ENCODE results near the gene FLOT1. TPM values are rescaled to one million over a fixed set of nuclear protein-coding genes. Genes with fewer than 3 reads are reported as not detected.

The FLOT1 gene
- total and polyA plus RNA-seq, 4 donors: 153 to 222 (median 192) TPM

DNA sequence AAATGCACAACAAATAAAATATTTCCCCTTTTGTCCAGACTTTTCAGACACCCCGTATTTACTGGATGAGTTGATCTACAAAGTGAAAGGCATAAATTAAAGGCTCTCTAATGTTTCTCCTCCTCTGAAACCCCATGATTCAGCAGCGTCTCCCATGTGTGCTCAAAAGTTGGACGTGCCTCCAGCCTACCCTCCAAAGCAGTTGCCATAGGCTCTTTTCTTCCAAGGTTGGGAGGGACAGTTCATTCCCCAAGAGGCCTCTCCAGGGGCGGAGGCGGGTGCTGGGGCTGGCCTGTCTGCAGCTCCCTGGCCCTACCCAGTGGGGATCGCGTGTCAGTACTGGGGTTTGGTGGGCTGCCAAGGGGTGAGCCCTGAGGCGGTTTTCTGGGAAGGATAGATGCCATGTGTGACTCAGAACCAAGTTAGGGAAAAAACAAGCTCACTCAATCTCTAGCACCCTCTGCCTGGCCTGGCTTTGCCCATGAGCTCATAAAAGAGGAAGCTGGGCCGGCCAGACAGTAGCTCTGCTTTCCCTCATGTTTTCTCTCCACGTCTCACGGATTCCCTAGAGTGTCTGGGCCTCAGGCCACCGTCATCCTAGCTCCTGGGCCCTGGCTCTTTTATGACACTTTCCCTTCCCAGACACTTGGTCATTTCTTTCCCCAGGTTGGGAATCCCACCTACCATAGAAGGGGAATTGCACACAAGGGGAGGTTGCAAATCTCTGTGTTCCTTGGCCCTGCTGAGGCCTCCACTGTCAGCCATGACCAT, 9.9 kb upstream of the FLOT1 start:
- Histone ChIP-seq H3K27ac (ENCODE audit: low read depth in 1 of 2, low read length in 2 of 2) (peak overlapping the region; percentile 95 to 98), H3K36me3 (ENCODE audit: control insufficient read depth in 1 of 2, insufficient read depth in 2 of 2, low read length in 1 of 2) (no peaks in the 10 kb centered on the region), H3K4me3 (ENCODE audit: low read length in 2 of 2) (no peak overlapping the region), H3K4me1 (ENCODE audit: control insufficient read depth in 1 of 2, insufficient read depth in 2 of 2, low read length in 2 of 2) (no peaks in the 10 kb centered on the region), H3K27me3 (ENCODE audit: control insufficient read depth in 1 of 2, insufficient read depth in 2 of 2, low read length in 1 of 2) (no peaks in the 10 kb centered on the region), H3K9me3 (ENCODE audit: control insufficient read depth, low read length) (no peaks in the 10 kb centered on the region)
- intact Hi-C loops (cut with DNase I): loop anchor here (1.0 to 2.0 kb wide), 2 partner anchors 28 to 29 kb away; no protein-coding TSS in a partner anchor
- WGBS, 2 donors: 1 to 4% methylated on average over 12 of the region's 12 CpGs
- DNase-seq: peak; percentile 99
- ATAC-seq (ENCODE audit: low FRiP score): peak; percentile 96

DNA sequence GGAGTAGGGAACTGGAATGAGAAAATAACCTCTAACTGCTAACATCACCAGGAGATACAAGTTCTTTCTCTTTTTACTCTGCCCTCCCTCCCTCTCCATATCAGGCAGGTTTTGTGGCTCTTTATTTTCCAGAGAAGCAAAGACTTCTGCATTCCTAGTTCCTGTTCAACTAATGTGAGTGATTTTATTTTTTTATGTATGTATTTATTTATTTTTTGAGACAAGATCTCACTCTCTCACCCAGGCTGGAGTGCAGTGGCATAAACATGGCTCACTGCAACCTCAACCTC, 7.8 kb upstream of the FLOT1 start:
- H3K4me1 ChIP-seq (ENCODE audit: control insufficient read depth in 1 of 2, insufficient read depth in 2 of 2, low read length in 2 of 2): no peaks in the 10 kb centered on the region
- no peaks in the 10 kb centered on the region for H3K36me3 ChIP-seq (ENCODE audit: control insufficient read depth in 1 of 2, insufficient read depth in 2 of 2, low read length in 1 of 2)
- ATAC-seq (ENCODE audit: low FRiP score): no peak

DNA sequence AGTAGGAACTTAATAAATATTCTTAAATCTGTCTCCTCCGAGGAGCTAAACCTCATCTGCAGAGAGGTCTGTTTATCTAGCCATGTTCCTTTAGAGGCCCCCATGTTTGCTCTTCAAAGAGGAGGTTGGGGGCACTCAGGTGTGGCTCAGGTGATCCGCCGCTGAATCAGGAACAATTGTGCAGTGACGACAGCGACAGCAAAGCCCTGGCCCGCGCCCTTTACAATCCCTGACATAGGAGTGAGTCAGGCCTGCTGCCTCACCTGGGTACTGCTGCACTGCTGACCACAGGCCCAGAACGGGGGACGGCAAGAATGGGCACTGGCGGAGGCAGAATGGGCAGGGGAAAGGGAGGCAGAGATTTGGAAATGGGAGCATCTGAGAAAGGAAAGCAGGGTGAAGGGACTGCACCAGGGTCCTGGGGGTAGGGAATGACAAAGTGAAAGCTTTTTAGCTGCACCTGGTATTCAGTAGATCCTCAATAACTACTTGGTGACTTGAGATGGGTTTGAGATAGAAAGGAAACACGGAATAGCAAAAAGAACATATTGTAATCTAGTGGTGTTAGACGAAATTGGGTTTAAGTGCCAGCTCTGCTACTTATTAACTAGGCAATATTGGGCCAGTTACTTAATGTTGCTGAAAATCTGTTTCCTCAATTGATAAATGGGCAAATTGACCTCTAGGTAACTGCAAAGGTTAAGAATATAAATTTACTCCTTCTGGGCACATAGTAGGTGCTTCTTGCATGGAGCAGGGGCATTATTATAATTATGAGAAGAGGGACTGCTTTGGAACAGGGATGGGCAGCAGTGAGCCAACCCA, 7.3 kb upstream of the FLOT1 start:
- WGBS, 2 donors: 89 to 92% methylated on average over 12 of the region's 12 CpGs
- intact Hi-C loops (cut with DNase I): loop anchor here in 1 of 2 donors (10.0 kb wide), 1 partner anchor 335 kb away; no protein-coding TSS in a partner anchor
- Histone ChIP-seq H3K4me3 (ENCODE audit: low read length in 2 of 2) (no peak overlapping the region), H3K9me3 (ENCODE audit: control insufficient read depth, low read length) (no peaks in the 10 kb centered on the region), H3K27ac (ENCODE audit: low read depth in 1 of 2, low read length in 2 of 2) (no peak overlapping the region), H3K36me3 (ENCODE audit: control insufficient read depth in 1 of 2, insufficient read depth in 2 of 2, low read length in 1 of 2) (no peaks in the 10 kb centered on the region), H3K4me1 (ENCODE audit: control insufficient read depth in 1 of 2, insufficient read depth in 2 of 2, low read length in 2 of 2) (no peaks in the 10 kb centered on the region), H3K27me3 (ENCODE audit: control insufficient read depth in 1 of 2, insufficient read depth in 2 of 2, low read length in 1 of 2) (no peaks in the 10 kb centered on the region)
- no peak for ATAC-seq (ENCODE audit: low FRiP score)
- no peak for DNase-seq

More for the DNA sequence above, 7.8 kb upstream of the FLOT1 start:
- Histone ChIP-seq H3K9me3 (ENCODE audit: control insufficient read depth, low read length) (no peaks in the 10 kb centered on the region), H3K27ac (ENCODE audit: low read depth in 1 of 2, low read length in 2 of 2) (no peak overlapping the region), H3K4me3 (ENCODE audit: low read length in 2 of 2) (no peak overlapping the region), H3K27me3 (ENCODE audit: control insufficient read depth in 1 of 2, insufficient read depth in 2 of 2, low read length in 1 of 2) (no peaks in the 10 kb centered on the region)
- DNase-seq: no peak
- intact Hi-C loops (cut with DNase I): no loop called here

DNA sequence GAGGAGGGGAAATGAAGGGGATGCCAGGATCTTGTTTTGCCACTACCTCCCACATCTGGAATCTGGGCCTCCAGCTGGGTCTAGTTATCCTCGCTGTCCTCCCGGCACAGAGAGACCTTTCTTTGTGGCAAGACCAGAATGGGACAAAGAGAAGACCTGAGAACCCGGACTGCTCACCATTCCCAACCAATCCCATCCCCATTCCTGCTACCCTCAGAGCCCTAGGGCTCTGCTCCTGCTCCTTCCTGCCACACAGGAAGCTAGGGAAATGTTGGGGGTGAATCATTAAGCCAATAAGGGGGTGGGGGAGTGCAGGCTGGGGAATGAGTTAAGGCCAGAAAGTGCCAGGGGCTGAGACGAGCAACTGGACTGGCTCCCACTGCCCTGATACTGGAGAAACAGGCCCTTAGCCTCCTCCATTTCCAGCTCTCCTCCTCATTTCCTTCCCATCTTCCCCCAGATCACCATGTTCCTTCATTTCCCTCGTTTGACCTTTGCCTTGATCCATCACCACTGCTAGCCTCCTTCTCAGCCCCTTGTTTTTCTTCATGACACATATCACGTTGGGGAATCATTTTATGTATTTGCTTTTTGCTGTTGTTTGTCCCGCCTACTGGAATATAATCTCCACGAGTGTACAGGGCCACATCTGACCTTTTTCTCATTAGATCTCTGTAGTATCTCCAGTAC, 6.5 kb upstream of the FLOT1 start:
- WGBS, 2 donors: 65 to 73% methylated on average over 8 of the region's 8 CpGs
- Histone ChIP-seq H3K27ac (ENCODE audit: low read depth in 1 of 2, low read length in 2 of 2) (peak overlapping the region in 1 of 2 donors; percentile 32), H3K4me1 (ENCODE audit: control insufficient read depth in 1 of 2, insufficient read depth in 2 of 2, low read length in 2 of 2) (no peaks in the 10 kb centered on the region), H3K9me3 (ENCODE audit: control insufficient read depth, low read length) (no peaks in the 10 kb centered on the region), H3K27me3 (ENCODE audit: control insufficient read depth in 1 of 2, insufficient read depth in 2 of 2, low read length in 1 of 2) (peaks cover 0 to 2% of the 10 kb centered on the region in 2 donors), H3K36me3 (ENCODE audit: control insufficient read depth in 1 of 2, insufficient read depth in 2 of 2, low read length in 1 of 2) (no peaks in the 10 kb centered on the region), H3K4me3 (ENCODE audit: low read length in 2 of 2) (no peak overlapping the region)
- ATAC-seq (ENCODE audit: low FRiP score) (no peak), DNase-seq (no peak)
- intact Hi-C loops (cut with DNase I): loop anchor here in 1 of 2 donors (10.0 kb wide), 1 partner anchor 336 kb away; no protein-coding TSS in a partner anchor

DNA sequence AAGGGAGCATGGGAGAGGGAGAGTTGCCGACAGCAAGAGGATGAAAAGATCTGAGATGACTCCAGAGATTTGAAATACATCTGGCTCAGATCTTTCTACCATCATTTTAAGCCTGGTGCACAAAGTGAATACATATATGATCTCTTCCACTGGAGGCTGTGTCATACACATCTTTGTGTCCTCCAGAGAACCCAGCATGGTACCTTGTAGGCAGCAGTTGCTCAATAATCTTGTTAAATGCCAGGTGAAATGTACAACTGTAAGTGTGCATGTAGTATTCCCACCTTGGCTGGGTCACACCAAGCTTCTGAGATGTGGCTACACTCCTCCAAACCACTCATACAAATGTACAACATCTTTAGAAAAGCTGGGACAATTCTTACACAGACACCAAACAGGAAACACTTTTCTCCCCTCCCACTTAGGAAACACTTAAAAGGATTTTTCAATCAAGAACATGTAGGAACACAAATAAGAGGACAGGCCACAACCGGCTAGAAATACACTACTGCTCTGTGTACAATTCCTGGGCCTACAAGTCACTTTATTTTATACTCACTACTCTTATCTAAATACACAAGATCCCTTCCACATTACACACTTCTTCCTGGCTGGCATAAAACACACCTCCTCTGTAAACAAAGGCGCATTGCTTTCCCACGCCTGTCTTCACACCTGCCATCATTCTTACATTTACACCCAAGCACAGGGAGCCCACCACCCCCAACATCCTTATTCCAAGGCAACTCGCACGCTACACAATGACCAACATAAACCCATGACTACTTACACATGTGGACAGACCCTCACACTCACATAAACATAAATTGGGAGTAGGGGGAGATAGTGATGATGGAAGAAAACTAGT, 5.6 kb upstream of the FLOT1 start:
- no peak for ATAC-seq (ENCODE audit: low FRiP score)
- Histone ChIP-seq H3K4me1 (ENCODE audit: control insufficient read depth in 1 of 2, insufficient read depth in 2 of 2, low read length in 2 of 2) (no peaks in the 10 kb centered on the region), H3K4me3 (ENCODE audit: low read length in 2 of 2) (no peak overlapping the region), H3K36me3 (ENCODE audit: control insufficient read depth in 1 of 2, insufficient read depth in 2 of 2, low read length in 1 of 2) (no peaks in the 10 kb centered on the region), H3K27ac (ENCODE audit: low read depth in 1 of 2, low read length in 2 of 2) (no peak overlapping the region), H3K27me3 (ENCODE audit: control insufficient read depth in 1 of 2, insufficient read depth in 2 of 2, low read length in 1 of 2) (peaks cover 0 to 2% of the 10 kb centered on the region in 2 donors), H3K9me3 (ENCODE audit: control insufficient read depth, low read length) (no peaks in the 10 kb centered on the region)
- 79% methylated on average over 6 of the region's 6 CpGs for WGBS, 2 donors
- intact Hi-C loops (cut with DNase I): loop anchor here in 1 of 2 donors (10.0 kb wide), 1 partner anchor 337 kb away; no protein-coding TSS in a partner anchor
- no peak for DNase-seq

DNA sequence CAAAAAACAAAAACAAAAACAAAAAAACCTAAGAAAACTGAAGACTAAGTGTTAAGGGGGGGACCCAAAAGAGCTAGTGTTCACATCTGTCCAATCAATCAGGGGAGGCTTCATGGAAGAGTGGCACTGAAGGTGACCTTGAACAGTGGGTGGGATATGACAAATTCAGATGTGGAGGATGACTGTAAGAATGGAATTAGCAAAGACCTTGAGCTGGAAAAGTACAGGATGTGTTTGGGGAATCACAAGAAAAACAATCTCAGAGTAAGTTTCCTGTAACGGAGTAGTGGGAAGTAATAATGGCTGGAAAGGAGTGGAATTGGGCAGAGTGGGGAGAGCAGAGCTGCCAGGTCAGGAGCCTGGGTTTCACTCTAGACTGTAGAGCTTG, 4.8 kb upstream of the FLOT1 start:
- no peak for DNase-seq
- H3K36me3 ChIP-seq (ENCODE audit: control insufficient read depth in 1 of 2, insufficient read depth in 2 of 2, low read length in 1 of 2): no peaks in the 10 kb centered on the region
- H3K9me3 ChIP-seq (ENCODE audit: control insufficient read depth, low read length): no peaks in the 10 kb centered on the region
- intact Hi-C loops (cut with DNase I): loop anchor here in 1 of 2 donors (10.0 kb wide), 1 partner anchor 338 kb away; no protein-coding TSS in a partner anchor
- no peak overlapping the region for H3K27ac ChIP-seq (ENCODE audit: low read depth in 1 of 2, low read length in 2 of 2)
- peaks cover 0 to 7% of the 10 kb centered on the region in 2 donors for H3K27me3 ChIP-seq (ENCODE audit: control insufficient read depth in 1 of 2, insufficient read depth in 2 of 2, low read length in 1 of 2)
- no peak overlapping the region for H3K4me3 ChIP-seq (ENCODE audit: low read length in 2 of 2)
- WGBS, 2 donors: 69 to 81% methylated on average over 1 of the region's 1 CpG
- ATAC-seq (ENCODE audit: low FRiP score): no peak
- no peaks in the 10 kb centered on the region for H3K4me1 ChIP-seq (ENCODE audit: control insufficient read depth in 1 of 2, insufficient read depth in 2 of 2, low read length in 2 of 2)

DNA sequence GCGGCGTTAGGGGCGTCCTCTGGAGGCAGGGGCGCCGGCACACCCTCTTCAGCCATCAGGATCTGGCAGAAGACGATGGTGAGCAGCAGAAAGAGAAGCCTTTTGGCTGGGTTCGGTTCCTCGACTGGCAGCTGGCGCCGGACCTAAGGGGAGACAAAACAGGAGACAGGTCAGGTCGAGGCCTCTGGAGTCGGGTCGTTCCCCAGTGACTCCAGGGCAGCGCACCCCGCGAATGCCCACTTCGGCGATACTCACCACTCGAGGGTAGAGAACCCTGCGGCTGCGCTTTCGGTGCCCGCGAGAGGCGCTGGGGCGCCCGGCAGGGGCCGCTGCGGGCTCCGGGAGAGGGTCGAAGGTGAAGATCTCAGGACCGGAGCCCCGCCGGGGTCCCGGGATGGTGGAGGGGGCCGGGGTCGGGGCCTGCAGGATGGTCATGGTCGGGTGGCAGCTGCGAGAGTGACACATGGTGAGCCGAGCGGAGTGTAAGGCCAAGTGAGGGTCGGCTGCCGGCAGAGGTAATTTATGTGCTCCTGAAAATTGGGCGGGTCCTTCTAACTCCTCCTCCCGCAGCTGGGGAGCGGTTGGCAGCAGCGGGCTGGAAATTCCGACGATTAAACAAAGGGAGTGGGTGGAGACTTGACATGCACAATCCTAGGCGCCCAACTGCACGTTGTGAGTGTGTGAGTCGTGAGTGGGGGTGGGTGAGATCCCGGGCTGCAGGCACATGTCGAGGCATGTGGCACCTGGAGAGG, 1.7 kb upstream of the FLOT1 start, which contains the start of gene IER3:
Gene IER3 (minus strand): TSS at position 494 of the 752 bp plus-strand sequence. CDS start 29 bp downstream, at position 465.
- intact Hi-C loops (cut with DNase I): loop anchor here (5.0 to 10.0 kb wide), 6 partner anchors 38 to 341 kb away; partner anchors contain the start of genes MRPS18B (in 1 of the 2) and PPP1R10 (in 1 of the 2)
- DNase-seq: peak; percentile 94
- no peaks in the 10 kb centered on the region for H3K4me1 ChIP-seq (ENCODE audit: control insufficient read depth in 1 of 2, insufficient read depth in 2 of 2, low read length in 2 of 2)
- H3K36me3 ChIP-seq (ENCODE audit: control insufficient read depth in 1 of 2, insufficient read depth in 2 of 2, low read length in 1 of 2): peaks cover 0 to 4% of the 10 kb centered on the region in 2 donors
- H3K4me3 ChIP-seq (ENCODE audit: low read length in 2 of 2): peak within 1 kb of the TSS; percentile 37 to 57
- ATAC-seq (ENCODE audit: low FRiP score): peak; percentile 75
- peak within 1 kb of the TSS; percentile 15 to 91 for H3K27ac ChIP-seq (ENCODE audit: low read depth in 1 of 2, low read length in 2 of 2)
- no peaks in the 10 kb centered on the region for H3K9me3 ChIP-seq (ENCODE audit: control insufficient read depth, low read length)
- 1% methylated on average over 54 of the region's 54 CpGs for WGBS, 2 donors
- peaks cover 0 to 7% of the 10 kb centered on the region in 2 donors for H3K27me3 ChIP-seq (ENCODE audit: control insufficient read depth in 1 of 2, insufficient read depth in 2 of 2, low read length in 1 of 2)
